Brain microvascular endothelial cell (primary cell): Measurements from ENCODE around the gene DOLK.

ENCODE experiments used
- DNase-seq: peaks from one replicate; pipeline ENCODE4 v3.0.0-alpha.2; 2020
- H3K27ac ChIP-seq: fragments of 250-450 bp; sonication (Bioruptor Pico); 2 replicates; pipeline ENCODE4 v1.5.1; 2020; ENCODE audit warnings: mild to moderate bottlenecking, moderate library complexity
- H3K27me3 ChIP-seq: fragments of 250-450 bp; sonication (Bioruptor Pico); replicated peaks from 2 replicates; pipeline ENCODE4 v1.5.1; 2020; ENCODE audit warnings: mild to moderate bottlenecking
- H3K36me3 ChIP-seq: fragments of 250-450 bp; sonication (Bioruptor Pico); replicated peaks from 2 replicates; pipeline ENCODE4 v1.5.1; 2020; ENCODE audit warnings: mild to moderate bottlenecking
- H3K4me3 ChIP-seq: 2 replicates; pipeline ENCODE4 v1.5.1; 2011; ENCODE audit warnings: low read depth, mild to moderate bottlenecking, control low read depth, low read length, moderate library complexity
- in situ Hi-C: cut with HindIII; loops from 2 replicates; pipeline ENCODE4 v1.10.0; 2017; ENCODE audit warnings: low sequenced_read_pairs, low pct_ligation_motif_present
- TF ChIP-seq, protein P1 (sequence below): IDR thresholded peaks from 2 replicates; pipeline ENCODE4 v1.5.1; 2011; ENCODE audit warnings: low read depth, mild to moderate bottlenecking, moderate library complexity, low read length, control low read depth, inconsistent platforms; ENCODE audit errors: missing control alignments

The DOLK gene

DNA sequence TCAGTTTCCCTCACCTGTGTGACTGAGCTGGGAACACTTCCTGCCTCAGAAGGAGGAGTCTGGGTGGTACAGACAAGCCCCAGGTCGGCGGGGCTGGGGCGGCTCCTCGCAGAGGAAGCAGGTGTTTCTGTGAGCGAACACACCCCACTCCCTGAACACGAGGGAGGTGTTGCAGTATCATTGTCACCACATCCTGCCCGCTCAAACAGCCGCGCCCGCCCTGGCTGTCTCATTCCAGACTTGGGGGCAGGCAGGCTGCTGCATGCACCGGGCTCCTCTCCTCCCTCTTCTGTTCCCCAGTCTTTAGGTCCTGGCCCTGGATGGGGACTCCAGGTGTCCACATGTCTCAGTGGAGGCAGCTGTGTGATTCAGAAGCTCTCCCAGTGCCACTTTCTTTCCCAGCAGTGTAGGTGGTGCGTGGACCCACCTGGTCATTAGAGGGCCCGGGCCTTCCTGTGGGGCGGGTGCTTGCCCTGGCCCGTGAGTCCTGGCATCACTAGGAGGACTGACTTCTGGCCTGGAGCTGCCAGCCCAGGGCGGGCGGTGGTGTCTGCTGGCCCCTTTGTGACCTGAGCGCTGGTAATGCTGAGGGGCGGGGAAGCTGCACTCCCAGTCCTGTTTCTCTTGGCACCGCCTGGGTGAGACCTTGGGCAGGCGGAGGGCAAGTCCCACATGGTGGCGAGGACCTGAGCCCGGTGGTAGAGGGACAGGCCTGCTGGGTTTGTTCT, 44.9 kb downstream of the DOLK start:
- no peak overlapping the region for H3K27ac ChIP-seq
- TF ChIP-seq, protein P1, sequence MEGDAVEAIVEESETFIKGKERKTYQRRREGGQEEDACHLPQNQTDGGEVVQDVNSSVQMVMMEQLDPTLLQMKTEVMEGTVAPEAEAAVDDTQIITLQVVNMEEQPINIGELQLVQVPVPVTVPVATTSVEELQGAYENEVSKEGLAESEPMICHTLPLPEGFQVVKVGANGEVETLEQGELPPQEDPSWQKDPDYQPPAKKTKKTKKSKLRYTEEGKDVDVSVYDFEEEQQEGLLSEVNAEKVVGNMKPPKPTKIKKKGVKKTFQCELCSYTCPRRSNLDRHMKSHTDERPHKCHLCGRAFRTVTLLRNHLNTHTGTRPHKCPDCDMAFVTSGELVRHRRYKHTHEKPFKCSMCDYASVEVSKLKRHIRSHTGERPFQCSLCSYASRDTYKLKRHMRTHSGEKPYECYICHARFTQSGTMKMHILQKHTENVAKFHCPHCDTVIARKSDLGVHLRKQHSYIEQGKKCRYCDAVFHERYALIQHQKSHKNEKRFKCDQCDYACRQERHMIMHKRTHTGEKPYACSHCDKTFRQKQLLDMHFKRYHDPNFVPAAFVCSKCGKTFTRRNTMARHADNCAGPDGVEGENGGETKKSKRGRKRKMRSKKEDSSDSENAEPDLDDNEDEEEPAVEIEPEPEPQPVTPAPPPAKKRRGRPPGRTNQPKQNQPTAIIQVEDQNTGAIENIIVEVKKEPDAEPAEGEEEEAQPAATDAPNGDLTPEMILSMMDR, result no peak
- peaks cover 14% of the 10 kb centered on the region for H3K36me3 ChIP-seq
- no peak overlapping the region for H3K4me3 ChIP-seq
- H3K27me3 ChIP-seq, result no peaks in the 10 kb centered on the region
- in situ Hi-C loops, result no loop called here
- no peak for DNase-seq

DNA sequence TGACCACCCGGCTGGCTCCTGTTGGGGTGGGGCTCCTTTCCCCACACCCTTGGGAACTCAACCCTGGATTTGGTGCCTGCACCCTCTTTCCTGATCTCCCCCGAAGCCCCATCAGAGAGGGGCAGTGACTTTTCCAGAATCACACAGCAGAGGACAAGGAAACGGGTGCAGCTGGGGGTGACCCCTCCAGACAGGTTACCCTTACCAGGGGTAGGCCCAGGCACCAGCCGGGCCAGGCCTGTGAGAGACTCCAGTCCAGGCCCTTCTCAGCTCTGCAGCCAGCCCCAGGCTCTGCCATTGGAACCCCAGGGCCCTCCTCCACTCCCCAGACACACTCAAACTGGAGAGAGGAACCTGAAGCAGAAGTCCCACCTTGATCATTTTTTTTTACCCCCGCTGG, 45.6 kb downstream of the DOLK start:
- no peak overlapping the region for H3K27ac ChIP-seq
- in situ Hi-C loops, result no loop called here
- no peak for DNase-seq
- TF ChIP-seq, protein P1, result no peak
- no peaks in the 10 kb centered on the region for H3K27me3 ChIP-seq
- no peak overlapping the region for H3K4me3 ChIP-seq
- H3K36me3 ChIP-seq, result peaks cover 14% of the 10 kb centered on the region

DNA sequence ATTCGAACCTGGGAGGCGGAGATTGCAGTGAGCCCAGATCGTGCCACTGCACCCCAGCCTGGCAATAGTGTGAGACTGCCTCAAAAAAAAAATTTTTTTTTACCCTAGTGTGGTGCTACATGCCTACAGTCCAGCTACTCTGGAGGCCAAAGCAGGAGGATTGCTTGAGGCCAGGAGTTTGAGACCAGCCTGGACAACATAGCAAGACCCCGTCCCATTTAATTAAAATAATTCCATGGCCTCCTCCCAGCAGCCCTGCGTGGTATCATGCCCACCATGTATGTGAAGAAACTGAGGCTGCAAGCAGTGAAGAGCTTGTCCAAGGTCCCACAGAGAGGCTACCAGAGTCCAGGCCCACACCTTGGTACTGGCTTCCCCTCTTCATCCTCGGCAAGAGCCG, 46.0 kb downstream of the DOLK start:
- Histone ChIP-seq H3K27me3 (no peaks in the 10 kb centered on the region), H3K4me3 (no peak overlapping the region), H3K36me3 (peaks cover 16% of the 10 kb centered on the region), H3K27ac (no peak overlapping the region)
- in situ Hi-C loops, result no loop called here
- TF ChIP-seq, protein P1, result no peak
- DNase-seq, result no peak

DNA sequence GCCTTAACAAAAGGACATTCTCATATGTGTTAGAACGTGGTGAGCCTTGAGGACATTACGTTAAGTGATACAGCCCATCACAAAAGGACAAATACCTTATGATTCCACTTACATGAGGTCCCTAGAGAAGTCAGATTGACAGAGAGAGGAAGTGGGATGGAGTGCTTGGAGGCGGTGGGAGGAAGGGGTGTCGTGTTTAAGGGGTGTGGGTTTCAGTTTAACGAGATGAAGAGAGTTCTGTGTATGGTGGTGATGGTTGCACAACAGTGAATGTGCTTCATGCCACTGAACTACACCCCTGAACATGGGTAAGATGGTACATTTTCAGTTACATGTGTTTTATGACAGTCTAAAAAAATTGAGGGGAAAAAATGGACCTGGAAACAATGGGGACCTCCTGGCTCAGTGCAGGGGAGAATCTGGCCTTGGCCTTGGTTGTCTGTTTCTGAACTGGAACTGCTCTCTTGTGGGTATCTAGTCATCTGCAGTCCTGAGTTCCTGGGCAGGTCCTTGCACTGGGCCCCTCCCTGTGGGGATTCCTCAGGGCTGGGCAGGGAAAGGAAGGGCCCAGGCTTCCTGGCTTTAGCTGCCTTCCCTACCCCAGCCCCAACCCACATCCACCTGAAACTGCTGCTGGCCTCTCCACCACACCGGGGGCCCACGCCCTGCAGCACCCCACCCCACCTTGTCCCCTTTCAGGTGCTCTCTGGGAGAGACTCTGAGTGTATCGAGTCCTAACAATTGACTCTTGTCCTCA, 47.7 kb downstream of the DOLK start:
- in situ Hi-C loops, result no loop called here
- Histone ChIP-seq H3K4me3 (no peak overlapping the region), H3K27ac (no peak overlapping the region), H3K27me3 (no peaks in the 10 kb centered on the region), H3K36me3 (peaks cover 22% of the 10 kb centered on the region)
- no peak for DNase-seq
- TF ChIP-seq, protein P1, result no peak

DNA sequence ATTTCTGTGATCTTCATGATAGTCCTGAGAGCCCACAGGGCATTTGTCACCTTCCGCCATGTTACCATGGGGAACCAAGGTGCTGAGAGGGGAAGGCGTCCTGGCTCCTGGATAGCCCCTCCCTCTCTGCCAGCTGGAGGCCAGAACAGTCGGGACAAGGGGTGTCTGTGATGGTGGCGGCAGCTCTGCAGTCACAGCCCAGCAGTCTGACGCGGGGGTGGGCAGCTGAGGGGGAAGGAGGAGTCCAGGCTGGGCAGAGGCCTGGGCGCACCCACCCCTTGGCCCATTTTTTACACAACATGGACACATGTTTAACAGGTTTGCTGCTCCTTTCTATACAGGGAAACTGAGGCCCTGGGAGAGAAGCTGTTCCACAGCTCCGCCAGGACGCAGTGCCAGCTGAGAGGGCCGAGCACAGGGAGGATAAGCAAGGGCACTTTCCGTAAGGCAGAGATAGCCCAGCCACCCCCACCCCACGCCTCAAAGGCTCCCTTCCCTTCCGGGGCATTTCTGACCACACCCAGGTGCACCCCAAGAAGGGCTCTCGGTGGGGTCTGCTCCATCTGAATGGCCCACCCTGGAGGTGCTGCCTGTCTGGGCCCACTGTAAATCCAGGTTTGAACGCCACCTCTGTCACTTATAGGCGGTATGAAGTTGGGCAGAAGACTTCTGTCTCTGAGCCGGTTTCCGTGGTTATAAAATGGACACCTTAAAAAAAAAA, 48.4 kb downstream of the DOLK start:
- H3K27ac ChIP-seq, result no peak overlapping the region
- TF ChIP-seq, protein P1, result no peak
- H3K36me3 ChIP-seq, result peaks cover 24% of the 10 kb centered on the region

More for the DNA sequence above, 48.4 kb downstream of the DOLK start:
- H3K4me3 ChIP-seq, result no peak overlapping the region
- in situ Hi-C loops, result no loop called here
- no peak for DNase-seq
- no peaks in the 10 kb centered on the region for H3K27me3 ChIP-seq
